GM20000 (cell line): ENCODE measurements around the gene CUL1.

Experiments
- DNase-seq: peaks from one replicate; pipeline ENCODE4 v3.0.0; 2012; ENCODE audit warnings: low spot score
- TF ChIP-seq, protein P1 (sequence below): IDR thresholded peaks from 2 replicates; pipeline ENCODE4 v1.5.1; 2012; ENCODE audit warnings: mild to moderate bottlenecking, control low read depth; ENCODE audit errors: extremely low read depth, missing control alignments

Gene CUL1

DNA sequence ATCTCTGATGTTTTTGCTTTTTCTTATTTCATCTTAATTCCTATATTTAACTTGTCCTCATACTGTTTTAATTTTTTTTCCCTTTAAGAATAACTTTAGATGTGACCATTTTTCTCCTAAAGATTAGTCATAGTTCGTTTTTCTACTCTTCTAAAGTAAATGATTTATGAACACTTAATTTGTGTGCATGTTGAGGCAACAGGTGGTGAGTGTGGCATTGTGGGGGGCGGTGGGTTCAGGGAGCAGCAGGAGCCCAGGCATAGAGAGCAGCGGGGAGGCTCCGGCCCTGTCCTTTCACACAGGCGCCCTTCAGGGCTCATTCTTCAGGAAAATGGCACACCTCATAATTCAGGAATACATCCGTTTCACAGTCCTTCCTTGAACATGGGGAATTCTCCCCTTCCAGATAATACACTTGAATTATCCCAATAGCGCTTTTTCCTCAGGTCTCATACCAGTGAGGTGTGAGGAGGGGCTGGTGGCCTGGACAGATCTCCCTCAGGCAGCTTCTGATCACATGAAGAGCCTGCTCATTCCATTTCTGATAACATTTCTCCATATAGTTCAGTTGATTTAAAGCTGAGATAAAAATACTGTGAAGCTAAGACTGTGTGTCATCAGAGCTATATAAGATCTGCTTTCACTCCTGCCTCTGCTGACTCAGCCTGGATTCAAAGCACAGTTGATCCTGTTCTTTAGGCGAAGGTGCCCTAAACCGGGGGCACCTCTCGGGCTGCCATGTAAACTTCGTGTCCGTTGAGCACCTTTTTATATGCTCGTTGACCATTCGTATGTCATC, 40.2 kb downstream of the CUL1 start:
- TF ChIP-seq, protein P1, sequence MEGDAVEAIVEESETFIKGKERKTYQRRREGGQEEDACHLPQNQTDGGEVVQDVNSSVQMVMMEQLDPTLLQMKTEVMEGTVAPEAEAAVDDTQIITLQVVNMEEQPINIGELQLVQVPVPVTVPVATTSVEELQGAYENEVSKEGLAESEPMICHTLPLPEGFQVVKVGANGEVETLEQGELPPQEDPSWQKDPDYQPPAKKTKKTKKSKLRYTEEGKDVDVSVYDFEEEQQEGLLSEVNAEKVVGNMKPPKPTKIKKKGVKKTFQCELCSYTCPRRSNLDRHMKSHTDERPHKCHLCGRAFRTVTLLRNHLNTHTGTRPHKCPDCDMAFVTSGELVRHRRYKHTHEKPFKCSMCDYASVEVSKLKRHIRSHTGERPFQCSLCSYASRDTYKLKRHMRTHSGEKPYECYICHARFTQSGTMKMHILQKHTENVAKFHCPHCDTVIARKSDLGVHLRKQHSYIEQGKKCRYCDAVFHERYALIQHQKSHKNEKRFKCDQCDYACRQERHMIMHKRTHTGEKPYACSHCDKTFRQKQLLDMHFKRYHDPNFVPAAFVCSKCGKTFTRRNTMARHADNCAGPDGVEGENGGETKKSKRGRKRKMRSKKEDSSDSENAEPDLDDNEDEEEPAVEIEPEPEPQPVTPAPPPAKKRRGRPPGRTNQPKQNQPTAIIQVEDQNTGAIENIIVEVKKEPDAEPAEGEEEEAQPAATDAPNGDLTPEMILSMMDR = no peak
- DNase-seq = no peak

DNA sequence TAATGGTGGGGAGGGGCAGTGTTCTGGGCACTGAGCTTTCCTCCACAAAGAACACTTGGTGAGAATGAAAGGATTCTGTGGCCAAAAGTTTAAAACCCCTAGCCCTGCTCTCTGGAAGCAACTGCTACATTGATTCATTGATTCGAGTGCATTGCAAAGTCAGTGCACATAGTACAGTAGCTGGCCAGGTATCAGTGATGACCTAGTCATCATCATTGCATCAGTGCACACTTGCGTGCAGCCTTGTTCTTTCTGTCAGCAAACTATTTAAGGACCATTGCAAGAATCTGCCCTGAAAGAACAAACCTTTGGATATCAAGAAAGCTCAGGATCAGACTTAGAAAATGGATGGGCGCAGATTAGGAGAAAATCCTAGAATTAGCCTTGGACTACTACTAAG, 47.4 kb downstream of the CUL1 start:
- TF ChIP-seq, protein P1 = no peak
- DNase-seq = no peak

DNA sequence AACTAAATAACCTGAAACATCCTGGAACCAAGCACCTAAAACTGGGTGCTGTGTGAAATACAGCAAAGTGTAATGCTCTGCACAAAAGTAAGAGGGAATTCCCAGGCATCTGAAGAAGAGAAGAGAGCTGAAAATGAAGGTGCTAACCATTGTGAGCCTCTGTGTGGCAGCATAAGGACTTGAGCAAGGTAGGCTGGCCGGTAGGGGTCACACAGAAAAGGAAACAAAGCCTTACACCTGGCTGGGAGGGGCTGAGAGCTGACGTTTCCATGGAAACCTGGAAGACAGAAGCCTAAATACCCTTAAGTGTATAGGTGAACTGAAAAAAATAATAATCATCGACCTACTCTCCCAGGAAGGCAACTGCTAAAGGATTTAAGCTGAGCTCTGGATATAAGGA, 48.6 kb downstream of the CUL1 start:
- DNase-seq = no peak
- TF ChIP-seq, protein P1 = no peak

DNA sequence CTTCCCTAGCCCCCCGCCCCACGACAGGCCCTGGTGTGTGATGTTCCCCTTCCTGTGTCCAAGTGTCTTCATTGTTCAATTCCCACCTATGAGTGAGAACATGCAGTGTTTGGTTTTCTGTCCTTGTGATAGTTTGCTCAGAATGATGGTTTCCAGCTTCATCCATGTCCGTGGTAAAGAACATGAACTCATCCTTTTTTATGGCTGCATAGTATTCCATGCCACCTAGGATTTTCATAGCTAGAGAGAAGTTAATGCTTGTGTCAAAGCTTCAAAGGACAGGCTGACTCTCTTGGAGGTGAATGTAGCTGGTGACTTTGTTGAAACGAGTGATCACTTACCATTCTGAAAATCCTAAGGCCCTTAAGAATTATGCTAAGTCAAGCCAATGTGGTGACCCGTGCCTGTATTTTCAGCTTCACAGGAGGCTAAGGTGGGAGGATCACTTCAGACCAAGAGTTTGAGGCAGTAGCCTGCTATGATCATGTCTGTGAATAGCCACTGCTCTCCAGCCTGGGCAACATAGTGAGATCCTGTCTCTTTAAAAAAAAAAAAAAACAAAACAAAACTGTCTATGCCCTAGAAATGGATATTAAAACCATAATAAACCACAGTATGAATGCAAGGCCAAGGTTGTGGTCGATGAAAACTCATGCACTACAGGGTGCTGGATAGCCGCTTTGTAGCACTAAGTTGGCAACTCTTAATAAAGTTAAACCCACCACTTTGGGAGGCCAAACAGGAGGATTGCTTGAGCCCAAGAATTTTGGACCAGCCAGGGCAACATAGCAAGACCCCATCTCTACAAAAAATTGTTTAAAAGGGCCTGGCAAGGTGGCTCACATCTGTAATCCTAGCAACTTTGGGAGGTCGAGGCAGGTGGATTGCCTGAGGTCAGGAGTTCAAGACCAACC, 52.0 kb downstream of the CUL1 start:
- TF ChIP-seq, protein P1 = no peak
- DNase-seq = no peak

DNA sequence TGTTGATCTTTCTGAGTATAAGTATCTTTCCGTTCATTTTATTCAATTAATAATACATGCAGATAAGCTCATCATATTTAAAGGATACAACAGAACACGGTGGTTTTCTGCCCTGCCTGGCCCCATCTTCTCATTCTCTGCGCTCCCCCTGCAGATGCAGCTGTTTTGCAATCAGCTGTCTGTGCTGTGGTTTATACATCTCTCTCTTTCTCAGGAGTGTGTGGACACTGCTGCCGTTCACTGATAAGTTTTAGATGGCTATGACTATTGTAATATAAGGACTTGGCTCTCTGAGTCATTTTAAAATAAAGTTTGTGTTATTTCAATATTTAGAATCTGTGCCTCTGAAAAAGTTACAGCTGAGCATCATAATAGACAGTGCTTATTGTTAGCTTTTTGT, 54.5 kb downstream of the CUL1 start:
- no peak for DNase-seq
- TF ChIP-seq, protein P1 = no peak

DNA sequence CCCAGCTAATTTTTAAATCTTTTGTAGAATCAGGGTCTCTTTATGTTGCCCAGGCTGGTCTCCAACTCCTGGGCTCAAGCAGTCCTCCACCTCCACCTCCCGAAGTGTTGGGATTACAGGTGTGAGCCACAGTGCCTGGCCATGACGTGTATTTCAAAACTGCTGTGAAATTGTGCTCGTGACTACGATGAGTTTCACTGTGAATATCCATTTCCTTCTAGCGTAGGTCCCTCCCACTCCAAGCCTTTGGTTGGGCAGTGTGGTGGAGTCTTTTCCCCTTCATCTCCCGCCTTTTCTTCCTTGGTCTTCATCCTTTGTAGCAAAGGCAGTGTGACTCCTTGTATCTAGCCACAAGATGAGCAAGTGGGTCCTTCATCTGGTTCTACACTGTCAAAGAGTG, 56.2 kb downstream of the CUL1 start:
- no peak for DNase-seq
- TF ChIP-seq, protein P1 = no peak
